Neural cell (in vitro differentiated cells): ENCODE data around the gene DSCAML1. TPM values are rescaled to one million over a fixed set of nuclear protein-coding genes. Genes with fewer than 3 reads are reported as not detected.

Experiments used
- H2AFZ ChIP-seq: fragments of 200-600, 300-800 bp; sonication (generic), shearing (Covaris generic); 2 replicates; pipeline ENCODE4 v1.6.0; 2014; ENCODE audit warnings: low read depth, mild to moderate bottlenecking, antibody characterized with exemption, low read length, moderate library complexity
- H3F3A ChIP-seq: fragments of 200-600 bp; shearing (Covaris generic); 2 replicates; pipeline ENCODE4 v1.6.1; 2016; ENCODE audit warnings: mild to moderate bottlenecking, moderate library complexity, mixed read lengths, antibody characterized with exemption, low read length; ENCODE audit not compliant: insufficient read depth, poor library complexity, severe bottlenecking
- H3K27ac ChIP-seq: fragments of 200-600, 300-800 bp; sonication (generic), shearing (Covaris generic); 2 replicates; pipeline ENCODE4 v1.5.1; 2014; ENCODE audit warnings: mild to moderate bottlenecking, low read length, moderate library complexity
- H3K27me3 ChIP-seq: fragments of 300-800, 200-600 bp; sonication (generic), shearing (Covaris generic); 2 replicates; pipeline ENCODE4 v1.6.0; 2014; ENCODE audit warnings: mild to moderate bottlenecking, low read depth, low read length, moderate library complexity; ENCODE audit not compliant: insufficient read depth
- H3K36me3 ChIP-seq: fragments of 300-800, 200-600 bp; sonication (generic), shearing (Covaris generic); 2 replicates; pipeline ENCODE4 v1.5.1; 2014; ENCODE audit warnings: mild to moderate bottlenecking, antibody characterized with exemption, low read length, moderate library complexity; ENCODE audit not compliant: insufficient read depth
- H3K4me2 ChIP-seq: fragments of 300-800, 200-600 bp; sonication (generic), shearing (Covaris generic); 2 replicates; pipeline ENCODE4 v1.6.0; 2014; ENCODE audit warnings: mild to moderate bottlenecking, low read length
- H3K4me3 ChIP-seq: fragments of 300-800, 200-600 bp; sonication (generic), shearing (Covaris generic); 2 replicates; pipeline ENCODE4 v1.5.1; 2014; ENCODE audit warnings: mild to moderate bottlenecking, low read length, moderate library complexity
- H3K79me2 ChIP-seq: fragments of 200-600 bp; shearing (Covaris generic); replicated peaks from 2 replicates; pipeline ENCODE4 v1.6.0; 2014; ENCODE audit warnings: mild to moderate bottlenecking, low read length, moderate library complexity; ENCODE audit not compliant: insufficient read depth
- H3K9ac ChIP-seq: fragments of 300-800, 200-600 bp; sonication (generic), shearing (Covaris generic); 2 replicates; pipeline ENCODE4 v1.6.1; 2016; ENCODE audit warnings: mild to moderate bottlenecking, low read length, mixed read lengths
- H3K9me2 ChIP-seq: fragments of 200-600 bp; shearing (Covaris generic); 2 replicates; pipeline ENCODE4 v1.6.1; 2016; ENCODE audit warnings: mild to moderate bottlenecking, low read length, mixed read lengths; ENCODE audit not compliant: insufficient read depth
- H3K9me3 ChIP-seq: fragments of 200-600, 300-800 bp; sonication (generic), shearing (Covaris generic); 2 replicates; pipeline ENCODE4 v1.6.1; 2016; ENCODE audit warnings: mild to moderate bottlenecking, mixed run types, low read length, moderate library complexity, mixed read lengths
- H4K20me1 ChIP-seq: fragments of 200-600 bp; shearing (Covaris generic); 2 replicates; pipeline ENCODE4 v1.6.1; 2016; ENCODE audit warnings: mild to moderate bottlenecking, mixed run types; ENCODE audit not compliant: insufficient read depth
- EP300 ChIP-seq: fragments of 450-650 bp; conservative IDR thresholded peaks from 2 replicates; pipeline ENCODE4 v1.6.1; 2014; ENCODE audit warnings: antibody characterized with exemption, mild to moderate bottlenecking, moderate library complexity; ENCODE audit not compliant: poor library complexity, severe bottlenecking
- EZH2 ChIP-seq: fragments of 200-600, 300-800 bp; shearing (Covaris generic), sonication (generic); IDR thresholded peaks from 2 replicates; pipeline ENCODE4 v1.6.1; 2014; ENCODE audit warnings: antibody characterized with exemption, low read length, borderline replicate concordance, mild to moderate bottlenecking; ENCODE audit not compliant: insufficient read depth, poor library complexity, severe bottlenecking
- MXI1 ChIP-seq: fragments of 450-650 bp; conservative IDR thresholded peaks from 2 replicates; pipeline ENCODE4 v1.6.1; 2014; ENCODE audit warnings: antibody characterized with exemption, mild to moderate bottlenecking; ENCODE audit not compliant: poor library complexity, severe bottlenecking
- POLR2AphosphoS5 ChIP-seq: IDR thresholded peaks from 2 replicates; pipeline ENCODE4 v1.6.1; 2012
- RAD21 ChIP-seq: fragments of 450-650 bp; conservative IDR thresholded peaks from 2 replicates; pipeline ENCODE4 v1.6.1; 2014; ENCODE audit warnings: antibody characterized with exemption, mild to moderate bottlenecking, moderate library complexity
- SMC3 ChIP-seq: fragments of 450-650 bp; conservative IDR thresholded peaks from 2 replicates; pipeline ENCODE4 v1.6.1; 2014; ENCODE audit warnings: antibody characterized with exemption, mild to moderate bottlenecking, moderate library complexity; ENCODE audit not compliant: poor library complexity
- TAF1 ChIP-seq: IDR thresholded peaks from 2 replicates; pipeline ENCODE4 v1.6.1; 2012; ENCODE audit warnings: low read depth
- polyA plus RNA-seq: library from polyadenylated mRNA; depleted of rRNA; stranded (reverse); fragments of >200 nt; gene quantifications from 2 replicates; pipeline ENCODE4 v1.2.3, GENCODE V29; 2014
- TF ChIP-seq, protein P1 (sequence below): IDR thresholded peaks from 2 replicates; pipeline ENCODE4 v1.6.1; 2012; ENCODE audit warnings: borderline replicate concordance
- TF ChIP-seq, protein P2 (sequence below): fragments of 450-650 bp; IDR thresholded peaks from 2 replicates; pipeline ENCODE4 v1.5.1; 2014; ENCODE audit warnings: antibody characterized with exemption, mild to moderate bottlenecking, moderate library complexity; ENCODE audit not compliant: poor library complexity, severe bottlenecking

Gene DSCAML1
- polyA plus RNA-seq, 1 donor from 2014 or later, result 1.3 TPM

DNA sequence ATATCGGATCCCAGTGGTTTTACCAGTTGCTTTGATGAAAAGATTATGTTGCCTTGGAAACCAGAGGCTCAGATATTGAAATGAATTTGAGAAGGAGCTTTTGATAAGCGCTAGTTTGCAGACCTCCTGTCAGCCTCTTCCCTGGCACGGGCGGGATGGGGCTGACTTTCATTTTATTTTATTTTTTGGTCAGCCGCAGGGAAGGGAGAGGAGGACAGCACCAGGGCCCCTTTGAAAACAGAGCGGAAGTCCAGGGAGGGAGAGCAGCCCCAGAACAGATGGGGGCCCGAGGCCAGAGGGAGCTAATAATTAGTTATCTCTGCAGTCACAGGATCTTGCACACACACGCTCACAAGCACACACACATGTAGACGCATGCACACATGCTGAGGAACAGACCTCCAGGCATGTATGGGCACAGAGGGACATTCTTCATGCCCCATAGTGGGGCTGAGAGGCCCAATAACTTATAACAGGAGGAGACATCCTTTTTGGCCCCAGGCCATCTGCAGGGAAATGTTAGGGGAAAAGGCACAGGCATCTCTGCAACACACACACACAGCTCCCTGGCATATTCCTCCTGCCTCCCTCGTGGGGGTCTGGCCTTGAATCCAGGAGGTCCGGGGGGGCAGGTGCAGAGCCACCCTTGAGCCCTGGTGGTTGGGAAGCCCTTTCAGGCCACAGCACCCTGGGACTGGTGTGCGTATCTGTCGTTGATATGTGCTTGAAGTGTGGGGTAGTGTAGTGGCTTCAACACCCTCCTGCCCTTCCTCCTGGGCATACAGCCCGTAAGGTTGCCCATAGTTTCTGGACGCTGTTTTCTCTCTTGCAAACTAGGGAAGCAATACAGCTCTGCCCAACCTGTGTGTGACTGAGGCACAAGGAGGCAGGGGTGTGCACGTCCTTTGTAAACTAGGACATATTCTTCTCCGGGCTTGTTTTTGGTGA lies 352.0 kb downstream of the DSCAML1 start:
- no peak for TF ChIP-seq RAD21
- no peak for TF ChIP-seq POLR2AphosphoS5
- TF ChIP-seq SMC3, result no peak
- TF ChIP-seq TAF1, result no peak
- TF ChIP-seq EZH2, result no peak
- TF ChIP-seq EP300, result no peak
- TF ChIP-seq, protein P1, sequence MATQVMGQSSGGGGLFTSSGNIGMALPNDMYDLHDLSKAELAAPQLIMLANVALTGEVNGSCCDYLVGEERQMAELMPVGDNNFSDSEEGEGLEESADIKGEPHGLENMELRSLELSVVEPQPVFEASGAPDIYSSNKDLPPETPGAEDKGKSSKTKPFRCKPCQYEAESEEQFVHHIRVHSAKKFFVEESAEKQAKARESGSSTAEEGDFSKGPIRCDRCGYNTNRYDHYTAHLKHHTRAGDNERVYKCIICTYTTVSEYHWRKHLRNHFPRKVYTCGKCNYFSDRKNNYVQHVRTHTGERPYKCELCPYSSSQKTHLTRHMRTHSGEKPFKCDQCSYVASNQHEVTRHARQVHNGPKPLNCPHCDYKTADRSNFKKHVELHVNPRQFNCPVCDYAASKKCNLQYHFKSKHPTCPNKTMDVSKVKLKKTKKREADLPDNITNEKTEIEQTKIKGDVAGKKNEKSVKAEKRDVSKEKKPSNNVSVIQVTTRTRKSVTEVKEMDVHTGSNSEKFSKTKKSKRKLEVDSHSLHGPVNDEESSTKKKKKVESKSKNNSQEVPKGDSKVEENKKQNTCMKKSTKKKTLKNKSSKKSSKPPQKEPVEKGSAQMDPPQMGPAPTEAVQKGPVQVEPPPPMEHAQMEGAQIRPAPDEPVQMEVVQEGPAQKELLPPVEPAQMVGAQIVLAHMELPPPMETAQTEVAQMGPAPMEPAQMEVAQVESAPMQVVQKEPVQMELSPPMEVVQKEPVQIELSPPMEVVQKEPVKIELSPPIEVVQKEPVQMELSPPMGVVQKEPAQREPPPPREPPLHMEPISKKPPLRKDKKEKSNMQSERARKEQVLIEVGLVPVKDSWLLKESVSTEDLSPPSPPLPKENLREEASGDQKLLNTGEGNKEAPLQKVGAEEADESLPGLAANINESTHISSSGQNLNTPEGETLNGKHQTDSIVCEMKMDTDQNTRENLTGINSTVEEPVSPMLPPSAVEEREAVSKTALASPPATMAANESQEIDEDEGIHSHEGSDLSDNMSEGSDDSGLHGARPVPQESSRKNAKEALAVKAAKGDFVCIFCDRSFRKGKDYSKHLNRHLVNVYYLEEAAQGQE, result no peak
- no peak for TF ChIP-seq MXI1
- TF ChIP-seq, protein P2, sequence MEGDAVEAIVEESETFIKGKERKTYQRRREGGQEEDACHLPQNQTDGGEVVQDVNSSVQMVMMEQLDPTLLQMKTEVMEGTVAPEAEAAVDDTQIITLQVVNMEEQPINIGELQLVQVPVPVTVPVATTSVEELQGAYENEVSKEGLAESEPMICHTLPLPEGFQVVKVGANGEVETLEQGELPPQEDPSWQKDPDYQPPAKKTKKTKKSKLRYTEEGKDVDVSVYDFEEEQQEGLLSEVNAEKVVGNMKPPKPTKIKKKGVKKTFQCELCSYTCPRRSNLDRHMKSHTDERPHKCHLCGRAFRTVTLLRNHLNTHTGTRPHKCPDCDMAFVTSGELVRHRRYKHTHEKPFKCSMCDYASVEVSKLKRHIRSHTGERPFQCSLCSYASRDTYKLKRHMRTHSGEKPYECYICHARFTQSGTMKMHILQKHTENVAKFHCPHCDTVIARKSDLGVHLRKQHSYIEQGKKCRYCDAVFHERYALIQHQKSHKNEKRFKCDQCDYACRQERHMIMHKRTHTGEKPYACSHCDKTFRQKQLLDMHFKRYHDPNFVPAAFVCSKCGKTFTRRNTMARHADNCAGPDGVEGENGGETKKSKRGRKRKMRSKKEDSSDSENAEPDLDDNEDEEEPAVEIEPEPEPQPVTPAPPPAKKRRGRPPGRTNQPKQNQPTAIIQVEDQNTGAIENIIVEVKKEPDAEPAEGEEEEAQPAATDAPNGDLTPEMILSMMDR, result no peak
- Histone ChIP-seq H3K4me2 (peak overlapping the region; percentile 41), H3K9me2 (no peaks in the 10 kb centered on the region), H4K20me1 (no peaks in the 10 kb centered on the region), H3K9ac (peak overlapping the region; percentile 44), H3K79me2 (no peaks in the 10 kb centered on the region), H3K9me3 (no peaks in the 10 kb centered on the region), H3F3A (no peaks in the 10 kb centered on the region), H2AFZ (no peak overlapping the region), H3K4me3 (peak overlapping the region; percentile 43), H3K27me3 (no peaks in the 10 kb centered on the region), H3K36me3 (no peaks in the 10 kb centered on the region), H3K27ac (peak overlapping the region; percentile 60)

DNA sequence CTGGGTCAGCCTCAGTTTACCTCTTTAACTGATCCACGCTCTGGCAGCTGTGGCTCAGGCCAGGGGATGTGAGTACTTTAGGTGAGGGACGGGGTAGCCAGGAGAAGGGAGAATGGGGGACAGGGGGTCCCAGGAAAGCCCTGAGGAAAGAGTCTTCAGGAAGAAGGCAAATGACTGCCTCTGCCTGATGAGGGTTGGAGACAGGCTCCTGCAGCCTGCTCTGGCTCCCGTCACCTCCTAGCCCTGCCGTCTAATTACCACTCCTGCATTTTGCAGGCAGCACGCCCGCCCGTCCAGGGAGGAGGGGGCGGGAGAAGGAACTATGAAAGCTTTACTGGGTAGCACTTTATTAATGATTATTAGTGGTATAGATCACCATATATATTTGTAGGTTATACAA lies 352.8 kb downstream of the DSCAML1 start:
- no peaks in the 10 kb centered on the region for H3K9me3 ChIP-seq
- no peaks in the 10 kb centered on the region for H3K36me3 ChIP-seq
- H3K4me2 ChIP-seq, result peak overlapping the region; percentile 25
- H3K9ac ChIP-seq, result peak overlapping the region; percentile 36
- H4K20me1 ChIP-seq, result no peaks in the 10 kb centered on the region
- no peaks in the 10 kb centered on the region for H3F3A ChIP-seq
- H3K27me3 ChIP-seq, result no peaks in the 10 kb centered on the region
- H2AFZ ChIP-seq, result no peak overlapping the region
- no peaks in the 10 kb centered on the region for H3K79me2 ChIP-seq
- TF ChIP-seq, protein P1, result no peak
- TF ChIP-seq MXI1, result no peak
- TF ChIP-seq RAD21, result no peak
- TF ChIP-seq, protein P2, result no peak
- no peak for TF ChIP-seq TAF1
- TF ChIP-seq POLR2AphosphoS5, result no peak
- no peak for TF ChIP-seq EZH2
- TF ChIP-seq EP300, result no peak
- TF ChIP-seq SMC3, result no peak
- peak overlapping the region; percentile 60 for H3K27ac ChIP-seq
- peak overlapping the region; percentile 43 for H3K4me3 ChIP-seq
- H3K9me2 ChIP-seq, result no peaks in the 10 kb centered on the region
